Effector CD8-positive, alpha-beta T cell (primary cell): ENCODE measurements around the gene TRPC3.

Experiments
- DNase-seq: peaks from one replicate; lab custom pipeline; 2025; lab: John Stamatoyannopoulos, UW
- total RNA-seq, 4 experiments: gene quantifications; one replicate each; lab custom pipeline; 2026; lab: John Stamatoyannopoulos, UW

Gene TRPC3
- total RNA-seq: 0.98 to 27.4 (median 1.5) reads per million in 4 experiments

DNA sequence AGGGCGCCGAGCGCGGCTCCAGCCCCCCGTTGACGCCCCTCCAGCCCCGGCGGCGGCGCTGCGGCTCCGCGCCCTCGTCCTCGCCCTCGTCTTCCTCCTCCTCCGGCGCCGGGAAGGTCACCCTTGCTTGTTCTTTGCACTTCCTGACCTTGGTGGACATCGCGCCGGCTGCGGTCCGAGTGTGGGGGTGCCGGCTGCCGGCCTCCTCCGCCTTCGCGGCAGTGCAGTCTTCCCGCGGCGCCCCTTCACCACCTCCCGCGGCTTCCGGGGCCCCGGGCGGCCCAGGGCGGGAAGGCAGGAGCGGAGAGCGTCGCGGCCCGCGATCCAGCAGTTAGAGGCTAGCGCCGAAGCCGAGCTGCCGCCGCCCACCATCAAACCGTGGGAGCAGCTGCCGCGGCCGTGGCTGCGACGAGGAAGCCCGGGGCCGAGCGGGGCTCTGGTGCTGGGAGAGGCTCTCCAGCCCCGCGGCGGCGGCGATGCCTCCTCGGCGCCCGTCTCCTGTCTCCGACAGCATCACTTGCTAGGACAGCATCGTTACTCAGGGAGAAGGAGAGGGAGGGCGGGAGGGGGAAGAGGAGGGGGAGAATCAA is at the start of gene TRPC3:
TSS of gene TRPC3 (minus strand) at position 540 of the 590 bp plus-strand sequence. CDS start at position 160, 380 bp downstream.
- peak; percentile 1 for DNase-seq

DNA sequence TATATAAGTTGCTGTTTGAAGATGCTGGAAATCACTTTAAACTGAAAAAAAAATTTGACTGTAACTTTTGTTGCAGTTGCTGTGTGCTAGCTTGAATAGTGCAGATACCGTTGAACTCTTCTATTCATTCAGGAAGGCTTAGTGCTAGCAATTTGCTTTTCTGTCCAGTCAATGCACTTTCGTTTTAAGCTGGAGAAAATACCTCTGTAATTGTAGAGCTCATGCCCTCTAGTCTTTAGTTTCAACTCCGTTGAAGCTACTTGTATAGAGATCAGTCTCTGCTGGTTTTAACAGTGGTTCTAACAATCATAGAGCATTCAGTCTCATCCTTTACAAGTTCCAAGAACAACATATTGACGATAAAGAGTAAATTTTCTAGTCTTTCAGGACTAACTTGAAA is 49.0 kb upstream of the TRPC3 start:
- no peak for DNase-seq

DNA sequence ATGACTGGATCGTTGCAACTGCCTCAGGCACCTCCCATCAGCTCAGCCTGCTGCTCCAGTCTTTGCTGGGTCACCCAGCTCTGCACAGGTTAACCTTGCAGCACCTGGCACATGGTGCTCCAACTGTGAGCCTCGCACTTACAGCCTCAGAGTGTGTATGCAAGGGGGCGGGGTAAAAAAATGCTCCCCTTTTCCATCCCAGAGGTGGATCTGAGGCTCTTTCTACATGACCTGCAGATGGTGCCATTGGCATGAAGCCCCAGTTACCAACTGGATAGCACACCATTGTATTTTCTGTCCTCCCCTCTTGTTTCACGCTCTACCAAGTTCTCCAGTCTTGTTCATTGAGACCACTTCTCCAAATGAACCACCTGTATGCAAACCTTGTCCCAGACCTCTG is 46.2 kb upstream of the TRPC3 start:
- no peak for DNase-seq

DNA sequence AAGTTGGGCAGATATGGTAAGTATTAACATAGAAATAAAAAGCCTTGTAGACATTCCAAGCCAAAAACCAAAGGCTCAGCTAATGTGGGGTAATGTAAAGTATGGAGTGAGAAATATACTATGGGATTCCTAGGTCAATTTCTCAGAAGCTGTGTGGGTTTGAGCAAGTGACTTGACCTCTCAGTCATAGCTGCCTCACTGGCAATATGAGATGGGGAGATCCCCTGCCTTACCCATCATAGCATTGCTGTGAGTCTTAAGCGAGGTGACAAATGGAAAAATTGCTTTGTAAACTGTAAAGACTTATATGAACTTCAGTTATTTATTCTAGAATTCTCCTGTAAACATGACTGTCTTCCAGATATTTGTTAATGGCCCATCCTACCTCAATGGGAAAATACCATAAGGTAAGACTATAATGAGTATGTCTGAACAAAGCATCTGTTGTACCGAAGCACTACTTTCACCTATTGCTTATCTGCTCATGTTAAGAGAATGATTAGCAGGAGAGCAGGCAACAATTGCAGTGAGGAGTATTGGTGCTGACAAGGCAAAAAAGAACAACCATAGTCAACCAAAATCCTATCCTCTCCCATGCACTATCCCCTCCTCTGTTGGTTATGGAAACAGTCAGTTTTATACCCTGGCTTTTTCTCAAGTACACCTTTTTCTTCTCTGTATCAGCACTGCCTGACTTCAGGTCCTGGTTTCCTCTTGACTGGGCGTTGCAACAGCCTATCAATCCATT is 44.1 kb upstream of the TRPC3 start:
- no peak for DNase-seq

DNA sequence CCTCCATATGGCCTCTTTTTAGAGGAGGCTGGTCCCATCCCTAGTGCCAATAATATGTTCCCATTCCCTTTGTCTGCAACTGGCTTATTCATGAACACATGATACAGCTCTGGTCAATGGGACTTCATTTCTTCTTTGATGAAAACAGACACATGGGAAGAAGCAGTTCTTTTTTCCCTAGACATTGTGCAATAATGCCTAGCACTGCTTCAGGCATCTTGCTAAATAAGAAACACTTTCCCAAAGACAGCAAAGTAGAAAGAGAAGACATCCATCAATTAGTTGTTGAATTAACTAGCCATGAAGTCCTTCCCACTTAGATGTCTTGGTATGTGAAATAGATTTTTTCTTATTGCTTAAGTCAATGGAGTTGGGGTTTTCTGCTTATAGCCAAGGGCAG is 40.1 kb upstream of the TRPC3 start:
- DNase-seq: no peak

DNA sequence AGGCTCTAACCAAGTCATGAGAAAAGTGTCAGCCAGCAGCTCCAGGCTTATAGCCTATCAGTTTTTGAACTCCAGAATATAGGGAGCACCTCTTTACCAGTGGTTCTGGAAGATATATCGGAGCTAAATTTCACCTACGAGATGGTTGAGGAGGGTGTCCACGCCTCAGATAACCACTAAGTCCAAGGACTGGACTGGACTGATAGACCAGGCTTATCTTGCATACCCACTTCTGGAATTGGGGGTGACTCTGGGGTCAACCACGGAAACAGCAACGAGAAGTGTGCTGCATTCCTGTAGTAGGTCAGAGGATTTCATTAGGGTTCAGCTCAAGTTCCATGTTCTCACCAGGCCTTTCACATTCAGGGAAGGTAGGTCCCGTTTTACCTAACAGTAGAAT is 38.6 kb upstream of the TRPC3 start:
- no peak for DNase-seq

DNA sequence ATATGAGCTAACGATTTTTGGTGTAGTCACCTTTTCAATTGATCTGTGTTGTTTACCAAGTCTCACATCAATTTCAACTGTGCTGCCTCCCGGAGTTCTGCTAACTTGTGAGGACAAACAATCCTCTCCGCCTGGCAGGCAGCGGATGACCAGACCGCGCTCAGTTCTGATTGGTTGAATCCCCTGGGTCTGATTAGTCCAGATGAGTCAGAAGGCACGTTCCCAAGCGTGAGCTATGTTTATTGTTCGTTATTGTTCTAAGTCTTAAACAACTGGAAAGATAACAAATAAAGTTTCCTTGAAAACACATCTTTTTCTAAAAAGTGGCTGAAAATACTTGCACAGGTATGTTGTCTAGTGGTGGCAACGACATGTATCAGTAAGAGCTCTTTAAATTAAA is 37.9 kb upstream of the TRPC3 start:
- DNase-seq: no peak

DNA sequence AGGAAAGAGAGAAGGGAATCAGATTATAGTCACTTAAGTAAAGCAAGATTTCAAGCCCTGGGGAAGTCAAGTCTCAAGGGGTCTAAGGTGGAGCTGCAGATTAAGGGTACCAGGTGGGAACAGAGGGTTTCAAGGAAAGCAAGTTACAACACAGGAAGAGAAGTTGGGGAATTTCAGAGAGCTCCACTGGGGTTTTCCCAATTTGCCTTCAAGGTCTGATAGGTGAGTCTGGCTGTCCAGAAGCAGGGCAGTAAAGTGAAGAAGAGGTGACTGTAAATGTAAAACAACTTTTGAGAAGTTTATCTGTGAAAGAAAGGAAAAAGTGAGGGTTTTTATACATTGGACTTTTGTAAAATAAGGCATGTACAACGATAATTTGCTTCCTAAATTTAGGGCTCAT is 37.1 kb upstream of the TRPC3 start:
- DNase-seq: no peak

DNA sequence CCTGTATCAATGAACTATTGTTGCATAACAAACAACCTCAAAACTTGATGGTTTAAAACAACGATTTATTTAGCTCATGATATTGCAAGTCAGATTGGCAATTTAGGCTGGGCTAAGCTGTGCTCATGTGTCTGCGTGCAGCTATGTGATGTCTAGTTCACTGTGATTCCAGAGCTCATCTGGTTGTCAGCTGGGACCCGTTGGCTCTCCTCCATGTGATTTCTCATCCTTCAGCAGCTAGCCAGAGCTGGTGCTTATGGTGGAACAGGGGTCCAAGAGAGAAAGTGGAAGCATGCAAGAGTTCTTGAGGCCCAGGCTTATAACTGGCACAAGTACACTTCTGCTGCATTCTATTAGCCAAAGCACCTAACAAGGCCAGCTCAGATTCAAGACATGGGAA is 28.8 kb upstream of the TRPC3 start:
- no peak for DNase-seq

DNA sequence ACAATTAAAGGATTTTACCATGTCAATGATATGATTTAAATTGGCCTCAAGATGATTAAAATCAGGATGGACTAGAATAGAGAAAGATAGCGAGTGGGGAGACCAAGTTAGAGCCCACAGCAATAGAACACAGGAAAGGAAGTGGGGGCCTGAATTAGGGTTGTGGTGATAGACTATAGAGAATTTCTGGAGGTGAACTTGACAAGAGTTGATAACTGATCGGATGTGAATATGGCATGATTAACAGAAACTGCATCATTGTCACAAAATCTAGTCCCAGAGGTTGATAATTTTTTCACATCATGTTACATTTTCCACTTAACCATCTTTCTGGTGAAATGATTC is 26.3 kb upstream of the TRPC3 start:
- no peak for DNase-seq

DNA sequence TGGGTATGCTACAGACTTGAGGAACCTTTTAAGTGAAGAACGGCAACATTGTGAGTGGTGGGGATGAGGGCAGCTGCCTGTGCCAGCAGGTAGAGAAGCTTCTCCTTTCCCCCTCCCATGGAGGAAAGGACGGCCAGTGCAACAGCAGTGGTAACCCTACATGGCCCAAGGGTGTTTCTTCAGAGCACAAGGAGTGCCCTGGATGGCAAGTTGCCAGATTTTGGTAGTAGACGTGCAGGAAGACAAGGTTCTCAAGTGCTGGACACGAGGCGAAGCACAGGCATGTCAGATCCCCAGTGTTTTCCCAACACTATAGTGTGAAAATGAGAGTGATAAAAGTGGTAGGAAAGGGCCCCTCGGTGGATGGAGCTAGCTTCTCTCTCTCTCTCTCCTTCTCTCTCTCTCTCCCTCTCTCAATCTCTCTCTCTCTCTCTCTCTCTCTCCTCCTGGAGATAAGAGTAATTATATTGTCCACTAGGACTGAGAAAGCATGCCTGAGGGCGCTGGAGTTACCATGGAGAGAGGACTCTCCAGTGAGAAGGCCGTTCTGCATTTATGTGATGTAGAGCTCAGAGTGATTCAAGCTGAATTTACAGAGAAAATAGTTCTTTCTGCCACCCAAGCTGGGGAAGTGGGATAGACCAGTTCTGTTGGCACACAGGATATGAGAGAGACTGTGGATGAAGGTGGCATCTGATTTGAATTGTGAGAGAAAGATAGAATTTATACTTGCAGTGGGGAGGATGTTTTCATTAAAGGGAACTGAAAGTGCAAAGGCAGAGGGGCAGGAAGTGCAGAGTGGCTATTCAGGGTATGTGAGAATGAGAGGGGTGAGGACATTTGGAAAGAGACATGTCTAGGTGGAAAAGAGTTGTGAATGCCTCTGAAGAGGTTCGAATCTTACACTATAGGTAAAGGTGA is 25.7 kb upstream of the TRPC3 start:
- DNase-seq: no peak

DNA sequence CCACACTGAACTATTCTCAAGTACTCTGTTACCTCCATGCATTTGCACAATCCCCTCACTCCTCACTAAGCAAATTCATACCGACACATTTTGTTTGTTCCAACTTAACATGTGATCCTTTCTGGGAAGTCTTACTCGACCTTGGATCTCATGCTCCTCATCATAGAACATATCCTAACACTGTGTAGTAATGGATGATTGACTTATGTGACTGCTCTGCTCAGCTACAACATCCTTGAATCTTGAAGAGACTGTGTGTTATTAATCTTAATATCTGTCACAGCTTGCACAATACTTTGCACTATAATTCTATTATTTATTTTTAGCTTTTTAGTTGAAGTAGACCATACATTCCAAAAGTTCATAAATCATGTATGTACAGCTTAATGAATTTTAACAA is 23.9 kb upstream of the TRPC3 start:
- DNase-seq: no peak

DNA sequence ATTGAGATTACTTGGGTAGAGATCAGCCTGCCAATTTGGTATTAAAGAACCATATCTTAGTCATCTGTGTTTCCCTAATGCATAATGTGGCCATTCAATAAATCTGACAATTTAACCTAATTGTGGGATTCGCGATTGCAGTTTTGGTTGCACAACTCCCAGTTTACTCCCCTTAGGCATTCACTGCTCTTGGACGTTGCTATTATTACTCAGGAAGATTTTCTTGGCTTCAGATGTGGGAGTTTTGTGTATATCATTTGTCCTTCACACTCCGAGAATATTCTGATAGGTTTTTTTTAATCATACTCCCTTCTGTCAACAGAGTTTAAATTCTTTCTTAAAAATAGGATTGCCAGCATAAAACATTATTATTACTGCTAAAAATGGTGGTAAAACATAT is 22.0 kb upstream of the TRPC3 start:
- no peak for DNase-seq

DNA sequence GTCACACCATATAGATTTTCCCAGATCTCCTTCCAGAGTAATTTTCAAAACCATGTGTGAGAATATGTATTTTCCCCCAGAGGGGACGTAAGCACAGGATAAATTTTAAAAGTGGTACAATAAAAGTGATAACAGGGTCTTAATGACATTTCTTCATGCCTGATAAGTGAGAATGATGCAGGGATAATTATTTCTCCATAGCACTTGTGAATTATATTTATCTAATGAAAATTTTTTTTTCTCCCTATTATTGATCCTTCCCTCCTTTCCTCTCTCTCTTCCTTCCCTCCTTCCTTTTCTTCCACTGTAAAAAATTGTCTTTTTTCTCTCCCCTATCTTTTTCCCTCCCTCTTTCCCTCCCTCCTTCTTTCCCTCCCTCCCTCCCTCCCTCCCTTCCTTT is 17.0 kb upstream of the TRPC3 start:
- DNase-seq: no peak

DNA sequence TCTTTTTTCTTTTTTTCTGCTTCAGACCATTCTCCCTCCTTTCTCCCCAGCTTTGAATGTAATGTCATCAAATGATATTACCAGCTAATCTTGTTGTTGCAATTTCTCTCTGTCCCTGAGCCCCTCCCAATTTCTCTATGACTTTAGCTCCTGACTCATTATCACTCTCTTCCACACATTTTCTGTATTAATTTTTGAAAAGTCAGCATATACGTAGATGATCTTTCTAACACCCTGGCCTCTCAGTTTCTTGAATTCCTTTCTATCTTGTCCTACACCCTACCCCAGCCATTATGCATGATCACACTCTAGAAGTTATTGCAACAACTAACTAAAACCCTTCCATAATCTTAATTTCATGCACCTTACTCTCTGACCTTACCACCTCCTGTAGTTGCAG is 13.1 kb upstream of the TRPC3 start:
- no peak for DNase-seq

DNA sequence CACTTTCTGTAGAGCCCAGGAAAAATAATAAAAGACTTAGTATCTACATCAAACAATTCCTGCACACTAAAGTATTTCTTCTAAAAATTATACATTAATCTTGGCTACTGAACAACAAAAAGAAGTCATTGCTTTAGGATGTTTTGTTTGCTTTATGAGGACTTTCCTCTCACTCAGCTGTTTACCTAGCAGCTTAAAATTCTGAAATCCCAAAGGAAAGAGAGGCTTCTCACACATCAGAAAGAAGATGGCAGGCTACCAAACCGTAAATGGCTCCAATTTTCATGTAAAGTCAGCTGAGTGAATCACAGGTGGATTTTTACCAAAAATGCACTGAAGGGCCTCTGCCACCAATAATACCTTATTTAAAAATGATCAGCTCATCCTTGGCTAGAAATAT is 9.0 kb upstream of the TRPC3 start:
- DNase-seq: no peak

DNA sequence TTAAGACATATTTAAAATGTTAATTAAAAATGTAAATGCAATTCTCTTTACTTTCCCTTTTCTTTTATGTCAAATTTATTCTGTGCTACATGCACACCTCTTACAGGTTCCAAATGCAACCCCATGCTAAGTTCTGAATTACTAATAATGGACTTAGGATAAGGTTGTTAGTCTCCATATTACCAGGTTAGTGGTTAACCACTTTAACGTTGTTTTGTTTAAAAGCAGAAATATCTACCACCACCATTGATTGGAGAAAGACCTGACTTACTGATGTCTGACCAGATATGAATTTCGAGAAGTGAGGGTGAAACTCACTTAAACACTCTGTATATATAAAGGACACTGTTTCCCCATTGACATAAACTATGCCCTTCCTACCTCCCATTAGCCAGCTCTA is 6.9 kb upstream of the TRPC3 start:
- no peak for DNase-seq

DNA sequence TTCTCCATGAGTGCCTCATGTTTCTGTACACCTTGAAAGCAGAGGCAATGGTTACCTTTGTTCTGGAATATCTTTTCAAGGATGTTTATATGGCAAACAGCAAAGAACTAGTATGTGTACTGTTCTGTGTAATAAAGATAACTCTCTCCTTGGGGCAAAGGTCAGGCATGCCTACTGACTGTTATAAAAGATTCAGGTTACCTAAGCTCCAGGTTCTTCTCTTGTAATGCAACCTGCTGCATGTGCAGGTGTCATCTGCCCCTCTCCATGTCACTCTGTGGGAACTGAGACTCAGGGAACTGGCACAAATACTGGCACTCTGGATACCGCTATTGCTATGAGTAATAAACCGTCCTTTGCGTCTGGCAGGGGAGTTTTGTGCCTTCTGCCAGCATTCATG is 5.4 kb upstream of the TRPC3 start:
- DNase-seq: no peak

DNA sequence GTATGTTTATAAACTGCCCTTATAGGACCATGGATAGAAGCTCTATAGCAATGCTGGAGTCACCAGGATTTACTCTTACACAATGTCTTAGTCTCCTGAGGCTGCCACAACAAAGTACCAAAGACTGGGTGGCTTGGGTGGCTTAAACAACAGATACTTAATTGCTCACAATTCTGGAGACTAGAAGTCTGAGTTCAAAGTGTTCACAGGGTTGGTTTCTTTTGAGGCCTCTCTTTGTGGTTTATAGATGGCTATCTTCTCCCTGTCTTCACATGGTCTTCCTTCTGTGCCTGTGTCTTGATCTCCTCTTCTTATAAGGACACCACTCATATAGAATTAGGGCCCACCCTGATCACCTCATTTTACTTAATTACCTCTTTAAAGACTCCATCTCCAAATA is 2.0 kb upstream of the TRPC3 start:
- DNase-seq: no peak

DNA sequence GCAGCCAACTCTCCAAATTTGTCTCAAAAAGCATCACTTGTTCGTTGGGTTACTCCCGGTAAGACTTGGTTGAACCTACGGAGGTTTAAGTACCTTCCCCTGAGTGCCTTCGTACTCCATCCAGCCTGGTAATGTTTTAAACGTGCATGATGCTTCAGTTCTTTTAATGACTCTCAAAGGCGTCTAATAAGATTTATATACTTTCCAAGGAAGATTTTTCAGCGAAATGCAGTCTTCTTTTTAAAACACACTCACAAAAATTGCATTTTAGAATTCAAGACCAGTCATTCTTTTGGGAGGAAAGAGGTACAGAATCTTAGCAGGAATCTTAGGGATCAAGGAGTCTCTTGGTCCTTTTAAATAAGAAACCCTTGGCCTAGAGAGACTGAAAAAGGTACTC is 430 bp upstream of the TRPC3 start:
- no peak for DNase-seq

DNA sequence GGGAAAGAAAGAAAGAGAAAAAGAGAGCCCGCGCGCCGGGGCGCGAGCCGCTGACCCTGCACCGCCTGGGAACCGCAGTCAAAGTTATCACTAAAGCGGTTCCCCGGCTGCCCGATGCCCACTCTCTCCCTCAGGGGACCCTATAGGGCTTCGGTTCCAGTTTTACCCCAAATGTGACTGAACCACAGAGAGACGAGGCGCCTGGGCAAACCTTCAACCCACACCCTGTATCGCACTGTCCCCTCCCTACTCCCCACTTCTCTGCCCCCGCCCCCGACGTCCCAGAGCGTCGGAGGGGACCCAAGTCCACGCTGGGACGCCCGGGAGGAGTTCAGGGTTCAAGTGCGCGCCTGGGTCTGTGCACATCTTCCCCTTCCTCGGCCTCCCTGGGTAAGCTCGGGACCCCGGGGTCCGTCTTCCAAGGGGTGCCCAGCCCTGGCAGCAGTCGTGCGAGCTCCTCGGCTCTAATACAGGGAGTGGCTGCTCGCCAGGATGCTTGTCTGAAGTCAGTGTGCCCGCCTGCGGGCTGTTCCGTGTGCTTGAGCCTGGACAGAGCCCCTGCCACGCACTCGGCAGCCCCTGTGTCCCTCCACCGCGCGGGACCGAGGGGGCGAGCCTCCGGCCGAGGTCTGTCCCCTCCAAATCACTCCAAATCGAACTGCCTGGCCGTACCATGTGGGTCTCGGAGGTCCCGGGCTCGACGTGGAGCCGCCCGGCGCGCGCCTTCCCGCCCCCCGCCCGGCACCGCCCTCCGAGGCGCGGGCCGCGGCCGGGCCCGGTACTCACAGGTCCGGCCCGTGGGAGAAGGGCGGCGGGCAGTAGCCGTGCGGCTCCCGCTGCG is 960 bp downstream of the TRPC3 start:
- DNase-seq: no peak

DNA sequence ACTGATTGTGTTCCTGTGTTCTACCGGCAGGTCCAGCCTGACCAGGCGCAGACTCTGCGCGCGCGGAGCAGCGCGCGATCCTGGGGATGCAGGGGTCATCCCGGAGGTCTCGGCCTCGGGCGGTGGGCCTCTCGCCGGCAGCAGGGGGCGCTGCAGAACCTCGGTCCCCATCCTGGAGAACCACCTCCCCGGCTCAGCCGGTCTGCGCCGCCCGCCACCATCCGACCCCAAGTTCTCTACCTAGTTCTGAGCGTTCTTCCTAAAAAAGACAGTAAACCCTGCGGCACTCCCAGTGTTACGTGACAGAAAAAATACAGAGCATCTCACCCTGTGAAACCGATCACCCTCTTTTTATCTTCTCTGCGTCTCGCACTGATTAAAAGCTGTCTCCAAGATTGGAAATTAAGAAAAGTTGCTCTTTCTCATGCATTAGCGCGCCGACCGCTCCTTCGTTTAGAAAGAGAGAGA is 1.6 kb downstream of the TRPC3 start:
- DNase-seq: peak; percentile 68
